ENCODE data around the gene DNAH9. TPM values are rescaled to one million over a fixed set of nuclear protein-coding genes. Genes with fewer than 3 reads are reported as not detected.

The DNAH9 gene
- total RNA-seq, 1 experiment from 2014 or later: not detected

- DNase-seq (ENCODE audit: extremely low read depth, low read depth): no peak
These were observed 10.1 kb downstream of the DNAH9 start for GRCh38 chr17:11608396-11608795.

DNA sequence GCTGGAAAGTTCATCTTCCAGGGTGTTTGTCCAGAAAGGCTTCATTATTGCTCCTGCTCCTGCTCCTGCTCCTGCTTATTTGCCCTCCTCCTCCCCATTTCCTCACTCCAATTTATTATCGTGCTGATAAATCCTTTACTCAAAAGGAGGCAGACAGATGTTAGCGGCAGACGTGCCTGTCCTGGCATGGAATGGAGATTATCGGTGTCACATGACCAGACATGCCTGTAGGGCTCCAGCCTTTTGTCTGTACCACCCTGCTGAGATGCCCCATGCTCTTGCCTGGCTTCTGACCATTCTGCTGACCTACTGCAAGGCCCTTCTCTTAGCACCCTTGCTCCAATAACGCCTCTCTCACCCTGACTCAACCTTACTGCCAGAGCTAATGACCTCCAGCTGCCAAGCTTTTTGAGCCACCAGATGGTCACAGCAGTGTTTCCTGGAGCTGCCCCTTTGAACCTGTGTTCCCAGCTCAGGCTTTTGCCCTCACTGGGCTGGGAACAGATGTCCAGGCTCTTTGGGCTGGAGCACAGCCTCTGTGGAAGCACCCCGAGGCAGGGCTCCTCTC lies 12.8 kb downstream of the DNAH9 start:
- no peak for DNase-seq (ENCODE audit: extremely low read depth, low read depth)

DNA sequence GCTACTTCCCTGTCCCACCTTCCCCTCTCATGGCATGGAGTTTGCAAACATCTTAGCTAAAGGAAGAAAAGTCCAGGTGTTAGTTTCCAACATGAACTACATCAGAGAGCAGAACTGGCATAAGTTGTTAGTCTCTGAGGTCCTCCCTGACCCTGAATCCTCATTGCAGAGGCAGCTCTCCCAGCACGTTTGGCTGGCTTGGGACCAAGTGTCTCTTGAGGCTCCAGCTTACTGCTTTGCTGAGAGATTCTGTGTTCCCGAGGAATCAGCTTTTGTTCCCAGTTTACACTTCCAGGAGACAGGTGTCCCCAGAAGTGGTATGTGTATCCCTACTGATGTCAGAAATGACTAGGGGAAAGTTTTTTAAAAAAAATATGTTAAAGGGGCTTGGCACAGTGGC lies 14.7 kb downstream of the DNAH9 start:
- DNase-seq (ENCODE audit: extremely low read depth, low read depth): no peak

GRCh38 chr17:11618861-11619566 lies 20.7 kb downstream of the DNAH9 start:
- no peak for DNase-seq (ENCODE audit: extremely low read depth, low read depth)

DNA sequence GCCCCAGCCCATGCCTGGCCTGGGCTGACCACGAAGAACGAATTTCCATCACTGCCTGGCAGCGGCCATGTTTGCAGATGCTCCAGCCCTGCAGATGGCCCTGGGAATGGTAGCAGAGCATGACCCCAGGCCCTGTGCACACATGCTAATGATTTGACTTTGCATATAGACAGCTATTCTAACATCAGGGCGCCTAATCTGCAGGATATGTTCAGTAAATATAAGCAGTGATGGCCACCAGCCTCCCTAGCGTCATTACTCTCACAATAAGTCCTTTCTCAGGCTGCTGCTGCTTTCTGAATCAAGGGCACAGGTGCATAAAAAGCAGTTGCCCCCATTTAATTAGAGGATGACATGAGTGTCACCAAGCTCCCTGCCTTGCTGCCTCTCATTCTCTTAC lies 24.2 kb downstream of the DNAH9 start:
- no peak for DNase-seq (ENCODE audit: extremely low read depth, low read depth)

- DNase-seq (ENCODE audit: extremely low read depth, low read depth): no peak
These were observed 26.7 kb downstream of the DNAH9 start for GRCh38 chr17:11624976-11625375.

- DNase-seq (ENCODE audit: extremely low read depth, low read depth): no peak
These were observed 27.6 kb downstream of the DNAH9 start for GRCh38 chr17:11625878-11626277.

DNA sequence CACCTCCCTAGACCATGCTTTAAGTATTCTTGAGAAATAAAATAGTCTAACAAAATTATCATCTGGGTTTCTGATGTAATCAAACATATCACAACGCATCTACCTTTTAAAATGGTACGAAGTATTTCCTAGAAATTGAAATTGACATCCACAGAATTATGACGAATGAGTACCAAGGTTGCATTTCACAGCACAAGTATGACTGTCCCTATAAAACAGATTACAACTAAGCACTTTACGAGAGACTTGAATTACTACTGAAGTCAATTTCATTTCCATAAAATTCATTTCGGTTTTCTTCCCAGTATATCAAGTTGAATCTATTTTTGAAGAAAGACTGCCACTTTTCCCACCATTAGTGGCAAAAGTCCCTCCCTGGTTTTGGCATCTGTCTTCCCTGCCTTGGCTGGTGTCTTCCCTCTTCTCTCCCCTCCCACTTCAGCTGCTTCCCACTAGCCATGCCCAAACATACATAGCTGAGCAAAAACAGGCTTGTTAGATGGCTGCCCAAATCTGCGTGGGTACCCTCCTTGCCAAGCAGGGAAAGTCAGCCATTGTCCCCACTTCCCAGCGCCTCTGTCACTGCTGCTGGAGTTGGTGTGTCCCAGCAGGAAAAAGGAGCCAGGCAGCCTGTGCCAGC lies 29.2 kb downstream of the DNAH9 start:
- DNase-seq (ENCODE audit: extremely low read depth, low read depth): no peak

GRCh38 chr17:11628374-11628773 lies 30.1 kb downstream of the DNAH9 start:
- no peak for DNase-seq (ENCODE audit: extremely low read depth, low read depth)

- DNase-seq (ENCODE audit: extremely low read depth, low read depth): no peak
These were observed 30.6 kb downstream of the DNAH9 start for GRCh38 chr17:11628831-11629230.

GRCh38 chr17:11636771-11637170 lies 38.5 kb downstream of the DNAH9 start:
- no peak for DNase-seq (ENCODE audit: extremely low read depth, low read depth)

DNA sequence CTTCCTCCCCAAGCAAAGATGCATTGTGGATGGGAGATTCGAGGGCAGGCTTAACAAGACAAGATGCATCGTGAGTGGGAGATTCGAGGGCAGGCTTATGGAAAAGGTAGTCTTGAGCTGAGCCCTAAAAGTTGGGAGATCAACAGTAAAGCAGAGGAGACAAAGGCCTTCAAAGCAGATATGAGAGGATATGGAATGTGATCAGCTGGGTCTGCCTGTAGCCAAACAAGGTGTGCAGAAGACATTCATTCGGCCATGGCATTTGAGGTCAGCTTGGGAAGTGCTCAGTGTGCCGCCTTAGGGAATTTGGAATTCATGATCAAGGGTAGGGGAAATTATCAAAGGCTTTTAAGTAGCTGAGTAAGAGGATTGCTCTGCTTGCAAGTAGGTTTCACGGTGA lies 39.5 kb downstream of the DNAH9 start:
- DNase-seq (ENCODE audit: extremely low read depth, low read depth): no peak

DNA sequence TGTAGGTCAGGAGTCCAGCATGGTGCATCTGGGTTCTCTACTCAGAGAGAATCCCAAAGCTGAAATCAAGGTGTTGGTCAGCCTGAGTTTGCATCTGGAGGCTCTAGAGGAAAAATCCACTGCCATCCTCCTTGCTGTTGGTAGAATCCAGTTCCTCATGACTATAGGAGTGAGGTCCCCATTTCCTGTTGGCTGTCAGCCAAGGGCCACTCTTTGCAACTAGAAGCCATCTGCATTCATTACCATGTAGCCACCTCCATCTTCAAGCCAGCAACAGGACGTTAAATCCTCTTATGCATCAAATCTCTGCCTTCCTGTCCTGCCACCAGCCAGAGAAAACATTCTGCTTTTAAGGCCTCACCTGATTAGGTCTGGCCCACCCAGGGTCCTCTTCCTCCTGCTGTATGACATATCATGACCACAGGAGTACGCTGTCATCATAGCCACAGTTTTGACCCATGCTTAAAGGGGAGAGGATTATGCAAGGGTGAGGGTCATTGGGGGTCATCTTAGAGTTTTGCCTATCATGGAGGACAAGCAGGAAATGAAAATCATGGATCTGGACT lies 40.5 kb downstream of the DNAH9 start:
- DNase-seq (ENCODE audit: extremely low read depth, low read depth): no peak

GRCh38 chr17:11639736-11640462 lies 41.6 kb downstream of the DNAH9 start:
- DNase-seq (ENCODE audit: extremely low read depth, low read depth): no peak

GRCh38 chr17:11640463-11640814 lies 42.2 kb downstream of the DNAH9 start:
- DNase-seq (ENCODE audit: extremely low read depth, low read depth): no peak

- DNase-seq (ENCODE audit: extremely low read depth, low read depth): no peak
These were observed 43.4 kb downstream of the DNAH9 start for GRCh38 chr17:11641521-11642275.

DNA sequence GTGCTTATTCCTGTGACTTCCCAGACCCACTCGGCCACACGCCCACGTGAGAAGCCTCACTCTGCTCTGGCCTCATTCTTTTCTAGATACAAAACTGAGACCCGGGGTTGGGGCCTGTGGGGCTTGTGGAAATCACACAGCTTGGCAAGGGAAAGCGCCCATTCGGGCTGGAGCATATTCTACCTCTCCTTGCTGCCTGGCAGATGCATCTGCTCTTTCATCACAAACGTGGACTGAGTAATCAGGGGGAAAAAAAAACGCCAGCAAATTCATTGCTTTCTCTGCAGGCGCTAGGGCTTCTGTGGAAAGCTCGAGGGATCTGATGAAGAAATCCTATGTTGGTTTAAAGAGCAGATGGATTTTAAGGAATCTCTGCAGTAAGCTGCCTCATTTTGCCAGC lies 44.4 kb downstream of the DNAH9 start:
- DNase-seq (ENCODE audit: extremely low read depth, low read depth): no peak

- no peak for DNase-seq (ENCODE audit: extremely low read depth, low read depth)
These were observed 45.6 kb downstream of the DNAH9 start for GRCh38 chr17:11643851-11644250.

GRCh38 chr17:11644265-11645212 lies 46.3 kb downstream of the DNAH9 start:
- DNase-seq (ENCODE audit: extremely low read depth, low read depth): peak; percentile 69

Measured in NCI-H460 (cell line).